Measurements from ENCODE around the gene GJD4.

- TF ChIP-seq, protein P1, sequence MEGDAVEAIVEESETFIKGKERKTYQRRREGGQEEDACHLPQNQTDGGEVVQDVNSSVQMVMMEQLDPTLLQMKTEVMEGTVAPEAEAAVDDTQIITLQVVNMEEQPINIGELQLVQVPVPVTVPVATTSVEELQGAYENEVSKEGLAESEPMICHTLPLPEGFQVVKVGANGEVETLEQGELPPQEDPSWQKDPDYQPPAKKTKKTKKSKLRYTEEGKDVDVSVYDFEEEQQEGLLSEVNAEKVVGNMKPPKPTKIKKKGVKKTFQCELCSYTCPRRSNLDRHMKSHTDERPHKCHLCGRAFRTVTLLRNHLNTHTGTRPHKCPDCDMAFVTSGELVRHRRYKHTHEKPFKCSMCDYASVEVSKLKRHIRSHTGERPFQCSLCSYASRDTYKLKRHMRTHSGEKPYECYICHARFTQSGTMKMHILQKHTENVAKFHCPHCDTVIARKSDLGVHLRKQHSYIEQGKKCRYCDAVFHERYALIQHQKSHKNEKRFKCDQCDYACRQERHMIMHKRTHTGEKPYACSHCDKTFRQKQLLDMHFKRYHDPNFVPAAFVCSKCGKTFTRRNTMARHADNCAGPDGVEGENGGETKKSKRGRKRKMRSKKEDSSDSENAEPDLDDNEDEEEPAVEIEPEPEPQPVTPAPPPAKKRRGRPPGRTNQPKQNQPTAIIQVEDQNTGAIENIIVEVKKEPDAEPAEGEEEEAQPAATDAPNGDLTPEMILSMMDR (IDR thresholded peaks at IDR 0.05), result no peak
- no peak for TF ChIP-seq POLR2A (IDR thresholded peaks at IDR 0.05)
Observed at GRCh38 chr10:35636956-35637355, 31.8 kb downstream of the GJD4 start.
